HG03139 (cell line): Measurements from ENCODE around the gene CPXM2.

Experiments used
- ATAC-seq: cut with Tn5 transposase; IDR thresholded peaks from one replicate; pipeline ENCODE4 v1.9.1; 2021; ENCODE audit not compliant: unreplicated experiment

Gene CPXM2

DNA sequence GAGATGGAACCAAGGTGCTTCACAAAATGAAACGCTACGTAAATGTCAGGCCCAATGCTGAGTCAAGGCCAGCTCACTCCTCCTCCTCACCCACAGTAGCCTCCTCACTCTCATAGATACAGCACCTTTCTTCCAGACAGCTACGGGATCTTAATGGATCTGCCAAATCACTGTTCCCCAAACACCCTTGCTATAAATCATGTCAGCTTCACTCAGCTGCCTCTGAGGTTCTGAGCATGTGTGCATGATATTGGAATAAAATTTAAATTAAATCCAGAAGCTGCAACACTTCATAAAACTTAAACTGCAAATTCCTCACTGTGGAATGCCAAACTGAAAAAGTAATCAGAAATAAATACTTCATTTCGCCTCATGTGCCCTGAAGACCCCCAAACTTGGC, 14.7 kb upstream of the CPXM2 start:
- ATAC-seq: no peak

DNA sequence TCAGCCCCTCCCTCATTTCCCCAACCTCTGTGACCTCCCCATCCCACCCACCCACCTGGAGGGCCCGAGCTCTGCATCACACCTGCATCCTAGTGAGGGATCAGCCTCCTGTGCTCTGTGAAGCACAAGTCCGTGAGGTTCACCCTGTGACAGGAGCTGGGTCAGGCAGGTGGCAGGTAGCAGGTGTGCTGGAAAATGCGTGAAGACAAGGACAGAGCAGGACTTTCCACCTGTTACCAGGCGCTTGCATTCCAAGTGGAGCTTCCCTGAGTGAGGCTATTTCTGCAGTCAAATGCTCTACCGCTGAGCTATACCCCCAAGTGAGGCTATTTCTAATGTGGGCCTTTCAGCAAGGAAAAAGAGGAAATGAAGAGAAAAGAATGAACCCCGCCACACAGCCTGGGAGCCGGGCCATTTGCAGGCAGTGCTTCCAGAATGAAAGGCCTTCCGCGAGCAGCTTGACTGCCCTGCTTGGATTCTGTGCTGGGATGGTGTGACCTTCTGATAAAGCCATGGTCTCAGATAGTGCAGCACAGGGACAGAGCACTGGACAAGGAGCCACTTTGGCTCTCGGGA, 13.3 kb upstream of the CPXM2 start:
- no peak for ATAC-seq

DNA sequence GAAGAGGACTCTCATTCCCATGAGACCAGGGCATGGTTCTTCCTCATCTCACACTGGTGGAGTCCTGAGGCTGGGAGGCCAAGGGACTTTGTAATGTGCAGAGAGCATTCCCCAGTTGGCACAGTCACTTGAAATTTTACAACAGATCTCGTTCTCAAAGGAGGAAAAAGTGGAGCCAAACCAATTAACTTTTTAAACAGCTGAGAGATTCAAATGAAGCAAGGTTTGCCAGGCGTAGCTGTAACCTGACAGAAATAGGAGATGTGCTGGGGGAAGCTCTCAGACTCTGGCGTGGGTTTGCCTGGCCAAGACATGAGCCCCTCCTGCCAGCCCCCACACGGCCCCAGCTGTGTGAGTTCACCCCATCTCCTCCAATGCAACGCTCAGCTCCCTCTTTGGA, 12.0 kb upstream of the CPXM2 start:
- no peak for ATAC-seq

DNA sequence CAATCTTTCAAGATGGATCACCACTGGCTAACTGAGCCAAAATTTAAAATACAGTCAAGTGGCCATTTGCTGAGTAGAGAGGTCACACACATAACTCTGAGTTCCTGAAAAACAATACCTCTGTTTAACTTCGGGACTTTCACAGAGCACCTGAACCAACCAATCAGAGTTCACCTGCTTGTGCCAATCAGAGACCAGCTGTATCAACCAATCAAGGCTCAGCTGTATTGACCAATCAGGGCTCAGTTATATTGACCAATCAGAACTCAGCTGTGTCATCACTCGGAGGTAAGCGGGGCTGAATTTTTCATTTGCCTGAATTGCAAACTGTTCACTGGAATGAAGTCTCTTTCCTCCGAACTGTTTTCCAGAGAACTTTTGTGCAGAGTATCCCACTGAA, 10.0 kb upstream of the CPXM2 start:
- no peak for ATAC-seq

DNA sequence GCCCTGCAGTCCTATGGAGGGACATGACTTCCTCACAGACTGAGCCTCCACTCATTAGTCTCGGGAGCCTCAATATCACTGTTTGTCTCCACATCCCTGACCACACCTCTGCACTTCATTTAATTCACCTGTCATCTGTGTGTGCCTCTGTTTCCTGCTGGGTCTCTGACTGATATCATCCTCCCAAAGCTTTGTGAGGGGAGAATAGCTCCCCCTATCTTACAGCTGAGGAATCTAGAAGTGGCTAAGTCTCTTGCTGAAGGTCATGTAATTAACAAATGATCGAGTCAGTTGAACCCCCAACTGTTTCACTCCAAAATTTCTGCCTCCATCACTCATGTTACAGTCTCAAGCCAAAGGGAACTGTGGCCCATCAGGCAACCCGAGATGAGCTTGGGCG, 5.5 kb upstream of the CPXM2 start:
- ATAC-seq: no peak

DNA sequence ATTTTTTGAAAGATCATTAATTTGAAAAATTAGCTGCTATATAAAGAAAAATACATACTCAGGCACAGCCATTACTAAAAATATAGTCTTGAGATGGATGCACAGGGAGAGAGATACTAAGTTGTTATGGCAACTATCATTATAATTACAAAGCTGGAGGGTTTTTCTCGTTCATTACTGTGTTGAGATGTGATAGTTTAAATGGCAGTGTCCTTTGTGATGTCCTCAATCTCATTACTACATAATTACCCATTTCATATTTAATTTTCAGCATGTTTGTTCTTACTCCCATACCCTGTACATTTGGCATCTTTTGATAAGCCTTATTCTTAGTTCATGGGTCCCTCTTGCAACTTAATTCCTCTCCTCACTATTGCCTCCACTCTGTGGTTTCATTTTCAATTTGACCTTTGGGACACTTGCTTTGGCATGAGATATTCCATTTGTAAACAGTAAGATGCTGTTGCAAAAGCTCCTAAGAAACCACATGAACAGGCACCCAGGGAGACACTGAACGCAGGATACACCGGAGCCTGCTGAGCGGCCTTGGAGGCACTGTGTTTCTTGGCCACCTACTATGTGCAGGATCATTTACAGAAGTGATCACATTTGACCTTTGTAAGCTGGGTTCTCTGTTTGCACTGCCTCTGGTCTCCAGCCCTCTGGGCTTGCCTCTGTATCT, 4.8 kb upstream of the CPXM2 start:
- ATAC-seq: no peak

DNA sequence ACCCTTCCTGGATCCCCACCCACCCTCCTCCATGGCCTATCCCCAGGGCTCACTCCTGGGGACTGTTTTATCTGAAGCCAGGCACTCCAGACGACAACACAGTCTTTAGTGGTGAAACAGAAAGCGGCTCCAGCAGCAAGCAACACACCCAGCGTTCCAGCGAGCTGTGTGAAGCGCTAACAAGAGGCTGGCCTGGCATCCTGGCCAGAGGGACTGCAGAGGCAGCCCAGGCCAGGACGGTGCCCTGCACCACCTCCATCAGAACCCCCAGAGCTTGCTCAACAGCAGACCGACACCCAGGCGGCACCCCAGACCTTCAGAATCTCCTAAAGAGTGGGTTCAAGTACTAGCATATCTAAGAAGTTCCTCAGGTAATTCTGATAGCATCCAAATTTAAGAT, 2.0 kb upstream of the CPXM2 start:
- ATAC-seq: no peak

DNA sequence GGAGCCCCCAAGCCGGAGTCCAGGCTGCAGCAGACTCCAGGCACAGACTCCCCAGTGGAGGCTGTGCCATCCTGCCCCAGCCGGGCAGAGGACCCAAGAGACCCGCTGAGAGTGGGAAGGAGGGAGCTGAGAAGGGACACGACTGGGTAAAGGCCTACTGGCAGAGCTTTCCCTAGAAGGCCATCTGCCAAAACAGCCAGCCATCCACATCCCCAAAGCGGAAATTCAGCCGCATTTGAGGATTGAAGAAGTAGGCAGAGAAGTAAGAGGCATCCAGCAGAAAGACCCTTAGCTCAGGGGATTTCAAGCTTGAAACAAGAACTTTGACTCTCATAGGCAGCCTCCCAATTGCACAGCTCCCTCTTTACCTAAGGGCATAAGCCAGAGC, 857 bp downstream of the CPXM2 start:
- no peak for ATAC-seq

DNA sequence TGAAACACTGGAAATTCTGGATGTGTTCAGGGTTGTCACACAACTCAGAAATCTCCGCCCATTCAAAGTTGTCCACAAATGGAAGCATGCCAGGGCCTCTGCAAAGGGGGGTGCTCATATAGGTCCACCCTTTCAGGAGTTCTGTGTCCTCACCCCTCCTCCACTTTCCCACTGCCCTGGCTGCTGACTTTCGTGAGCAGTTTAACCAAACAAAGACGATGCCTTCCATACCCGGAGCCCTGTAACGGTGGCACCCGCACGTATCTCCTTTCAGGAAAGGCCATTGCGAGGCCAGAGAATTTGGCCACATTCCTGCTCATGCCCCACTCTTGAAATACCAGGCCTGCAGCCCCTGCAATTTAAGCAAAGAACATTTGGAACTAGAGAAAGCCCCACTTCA, 1.4 kb downstream of the CPXM2 start:
- no peak for ATAC-seq

DNA sequence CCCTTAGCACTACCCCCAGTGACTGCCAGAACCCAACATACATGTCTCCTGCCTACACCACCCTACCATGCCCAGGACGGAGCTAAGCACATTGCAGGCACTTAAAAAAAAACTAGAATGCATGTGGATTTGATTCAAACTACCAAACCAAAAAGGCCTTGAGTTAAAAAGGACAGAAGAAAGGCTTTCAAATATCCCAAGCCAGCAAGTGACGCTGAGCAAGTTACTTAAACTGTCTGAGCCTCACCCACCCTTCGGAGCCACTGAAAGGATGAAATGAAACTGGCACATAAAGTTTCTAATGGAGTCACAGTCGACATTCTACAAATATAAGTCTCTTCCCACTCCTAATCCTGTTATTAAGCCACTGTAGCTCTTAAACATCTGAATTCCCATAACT, 1.8 kb downstream of the CPXM2 start:
- ATAC-seq: no peak

DNA sequence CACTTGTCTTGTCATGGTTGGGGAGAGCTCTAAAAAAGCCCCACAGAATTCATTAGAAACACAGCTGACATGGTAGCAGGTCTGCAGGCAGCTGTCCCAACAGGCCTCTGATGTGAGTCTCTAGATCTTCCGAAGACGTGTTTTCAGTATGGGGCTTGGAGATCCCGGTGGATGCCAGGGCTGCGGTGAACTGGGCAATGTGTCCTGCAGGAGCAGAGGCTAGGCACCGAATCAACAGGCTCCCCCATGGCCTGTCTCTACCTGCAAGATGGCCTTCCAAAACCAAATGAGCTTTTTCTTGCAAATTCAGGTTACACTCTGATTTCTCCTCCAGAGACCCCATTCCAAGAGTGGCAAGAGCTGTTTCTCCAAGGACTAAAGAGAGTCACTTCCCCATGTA, 2.9 kb downstream of the CPXM2 start:
- ATAC-seq: no peak

DNA sequence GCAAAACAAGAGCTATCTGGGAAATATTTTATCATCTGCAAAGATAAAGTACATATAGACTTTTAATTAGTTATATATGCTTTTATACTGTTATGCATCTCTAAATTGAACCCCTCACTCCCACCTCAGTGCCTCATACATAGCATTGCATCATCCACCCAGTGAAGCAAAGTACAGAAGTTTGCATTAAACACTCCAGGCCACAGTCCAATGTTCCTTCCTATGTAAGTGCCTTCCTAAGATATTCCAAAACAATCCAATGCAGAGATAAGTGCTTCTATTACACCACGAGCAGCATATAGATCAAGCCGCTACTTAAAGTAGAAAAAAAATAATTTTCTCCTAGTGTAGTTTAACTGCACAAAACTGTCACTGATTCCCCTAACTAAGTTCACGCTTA, 3.4 kb downstream of the CPXM2 start:
- no peak for ATAC-seq

DNA sequence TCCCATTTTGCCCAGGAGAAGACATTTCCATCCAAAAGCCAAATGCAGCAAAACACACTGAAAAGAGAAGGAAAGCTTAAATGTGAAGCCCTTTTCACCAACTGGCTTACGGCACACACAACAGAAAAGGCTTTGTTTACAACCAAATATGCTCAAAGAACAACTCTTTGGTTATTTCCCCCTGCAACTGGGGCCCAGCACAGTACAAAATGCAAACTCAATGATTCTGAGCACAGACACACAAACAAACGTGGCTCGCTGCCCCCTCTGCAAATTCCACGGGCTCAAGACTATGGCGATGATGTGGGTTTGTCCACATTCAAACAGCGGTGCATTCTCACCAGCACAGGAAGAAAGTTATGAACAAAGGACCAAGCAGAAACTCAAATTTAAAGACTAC, 5.3 kb downstream of the CPXM2 start:
- ATAC-seq: no peak

DNA sequence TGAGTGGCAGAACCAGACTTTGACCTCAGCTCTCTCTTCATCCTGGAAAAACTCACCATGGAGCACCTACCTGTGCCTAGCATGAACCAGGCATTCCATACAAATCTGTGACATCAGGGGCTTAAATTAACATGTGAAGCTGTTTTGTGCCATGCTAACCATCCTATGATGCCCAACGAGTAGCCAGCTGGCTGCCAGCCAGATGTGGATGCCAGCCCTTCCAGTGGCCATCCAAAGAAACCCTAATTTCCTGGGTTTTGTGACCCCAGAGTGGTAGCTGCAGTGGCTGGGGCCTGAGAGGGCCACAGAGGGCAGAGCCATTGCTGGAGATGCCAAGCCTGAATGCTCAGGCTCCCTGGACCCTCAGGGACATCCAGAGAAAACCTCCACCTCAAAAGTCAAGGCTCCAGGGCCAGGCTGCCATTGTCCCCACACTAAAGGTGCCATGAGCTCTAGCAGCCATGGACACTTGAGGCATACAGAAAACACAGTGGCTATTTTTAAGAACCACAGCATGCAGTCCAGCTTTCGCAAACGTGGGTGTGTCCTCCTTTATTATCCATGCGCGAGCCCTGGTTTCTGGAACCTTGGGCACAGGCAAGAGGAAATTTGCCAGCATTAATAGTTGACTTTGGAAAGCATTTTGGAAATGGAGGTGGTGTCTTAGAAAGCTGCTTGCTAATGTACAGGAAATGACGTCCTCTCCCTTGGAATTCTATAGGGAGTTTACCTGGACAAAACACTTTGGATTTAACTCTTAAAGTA, 6.0 kb downstream of the CPXM2 start:
- no peak for ATAC-seq

DNA sequence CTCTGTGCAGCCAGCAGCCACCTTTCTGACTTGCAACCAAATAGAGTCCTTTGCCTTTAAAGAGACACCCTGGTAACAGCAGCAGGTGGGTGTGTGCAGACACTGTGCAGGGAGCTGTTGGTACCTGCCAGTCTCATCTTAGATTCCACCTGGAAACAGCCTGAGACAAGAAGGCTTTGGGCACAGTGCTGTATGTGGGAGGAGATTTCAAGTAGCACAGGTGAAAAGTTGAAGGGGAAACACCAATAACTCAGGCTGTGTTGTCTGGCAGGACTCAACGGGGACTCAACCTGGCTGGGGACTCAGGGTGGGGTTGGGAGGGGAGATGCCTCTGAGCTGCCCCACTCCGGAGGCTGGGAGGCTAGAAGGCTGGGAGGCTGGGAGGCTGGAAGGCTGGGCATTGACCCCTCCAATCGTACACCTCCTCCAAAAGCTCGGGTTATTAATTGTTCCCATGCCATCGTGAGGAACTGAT, 6.7 kb downstream of the CPXM2 start:
- ATAC-seq: no peak

DNA sequence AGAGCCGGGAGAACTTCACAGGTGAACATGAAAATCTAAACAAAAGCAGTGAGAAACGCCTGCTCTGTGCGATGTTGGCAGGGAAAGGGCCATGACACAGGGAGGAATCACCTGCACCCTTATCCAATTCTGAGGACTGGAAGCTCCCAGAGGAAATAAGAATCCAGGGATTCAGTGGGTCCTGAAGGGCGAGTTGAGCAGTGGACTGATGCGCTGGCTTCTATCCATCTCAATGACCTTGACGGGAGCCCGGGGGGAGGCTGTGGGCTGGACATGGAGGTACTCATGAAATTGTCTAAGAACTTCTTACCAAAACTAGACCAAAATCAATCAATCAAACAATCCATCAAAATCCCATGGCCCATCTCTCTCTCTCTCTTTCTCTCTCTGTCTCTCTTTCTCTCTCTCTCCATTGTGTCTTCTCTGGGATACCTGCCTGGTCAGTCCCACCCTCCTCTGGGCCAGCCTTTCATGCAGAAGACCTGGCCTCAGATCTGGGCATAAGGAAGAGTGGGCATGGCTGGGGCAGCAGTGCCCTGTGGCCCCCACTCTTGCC, 7.2 kb downstream of the CPXM2 start:
- no peak for ATAC-seq

DNA sequence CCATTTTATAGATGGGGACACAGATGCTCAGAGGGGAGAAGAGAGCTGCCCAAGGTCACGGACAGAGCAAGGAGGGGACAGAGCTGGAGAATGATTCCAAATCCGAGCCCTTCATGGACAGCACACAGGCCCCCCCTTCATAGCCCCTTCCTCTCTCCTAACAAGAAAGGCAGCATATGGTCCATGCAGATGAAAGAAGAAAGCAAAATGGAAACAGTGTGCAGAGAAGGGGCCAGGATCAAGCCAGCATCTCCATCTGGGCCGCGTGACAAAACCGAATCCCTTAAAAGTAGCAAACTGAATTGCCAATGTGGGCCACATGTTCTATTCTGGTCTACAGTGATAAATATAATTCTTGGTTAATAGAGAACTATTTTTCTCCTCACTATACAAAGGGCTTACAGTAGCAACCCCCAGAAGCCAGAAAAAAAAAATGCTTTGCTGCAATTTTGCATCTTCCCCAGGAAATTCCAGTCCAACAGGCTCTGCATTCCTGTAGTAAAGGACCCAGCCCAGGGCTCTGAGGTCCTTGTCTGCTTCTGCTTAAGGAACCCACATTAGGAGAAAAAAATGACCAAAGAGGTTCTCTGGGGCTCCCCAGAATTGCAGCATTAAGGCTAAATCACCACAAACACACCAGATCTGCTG, 7.8 kb downstream of the CPXM2 start:
- no peak for ATAC-seq

DNA sequence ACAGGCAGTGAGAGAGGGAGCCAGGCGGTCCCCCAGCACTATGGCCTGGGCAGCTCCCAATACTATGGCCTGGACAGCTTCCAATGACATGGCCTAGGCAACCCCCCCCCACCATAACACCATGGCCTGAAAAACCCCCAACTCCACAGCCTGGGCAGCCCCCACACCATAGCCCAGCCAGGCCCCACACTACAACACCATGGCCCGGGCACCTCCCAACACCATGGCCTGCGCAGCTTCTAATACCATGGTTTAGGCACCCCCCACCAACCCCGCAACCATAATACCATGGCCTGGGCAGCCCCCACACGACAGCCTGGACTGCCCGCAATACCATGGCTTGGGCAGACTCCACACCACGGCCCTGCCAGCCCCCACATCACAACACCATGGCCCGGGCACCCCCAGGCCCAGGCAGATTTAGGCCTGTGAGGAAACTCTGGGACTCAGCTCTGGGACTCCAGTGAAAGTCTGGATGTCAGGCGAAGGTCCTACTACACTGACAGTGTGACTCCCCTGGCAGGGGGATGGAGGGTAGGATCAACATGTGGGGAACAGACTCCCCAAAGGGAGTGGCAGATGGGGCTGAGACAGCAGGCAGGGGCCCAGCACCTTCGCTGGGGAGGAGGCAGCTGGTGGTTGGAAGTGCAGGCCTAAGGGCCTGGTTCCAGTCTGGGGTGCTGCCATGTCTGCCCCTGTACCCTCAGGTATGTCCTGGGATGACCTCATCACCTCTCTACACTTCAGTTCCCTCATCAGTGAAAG, 8.7 kb downstream of the CPXM2 start:
- no peak for ATAC-seq

DNA sequence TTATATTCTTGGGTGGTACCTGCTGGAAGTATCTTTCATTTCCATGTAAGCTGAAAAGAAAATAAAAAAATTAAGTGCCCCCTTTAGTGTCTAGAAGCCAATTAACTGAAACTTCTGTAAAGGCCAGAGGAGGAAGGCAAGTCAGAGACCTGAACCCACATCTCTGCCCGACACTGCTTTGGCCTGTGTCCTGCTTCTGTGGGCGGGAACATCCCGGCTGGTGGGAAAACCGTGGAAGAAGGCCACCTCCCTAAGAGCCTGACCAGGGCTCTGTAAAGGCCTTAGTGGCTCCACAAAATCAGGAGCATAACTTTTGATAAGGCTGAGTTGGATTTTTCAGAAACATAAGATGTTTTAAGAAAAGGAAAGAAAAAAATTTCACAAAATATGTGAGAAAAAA, 9.4 kb downstream of the CPXM2 start:
- ATAC-seq: no peak

DNA sequence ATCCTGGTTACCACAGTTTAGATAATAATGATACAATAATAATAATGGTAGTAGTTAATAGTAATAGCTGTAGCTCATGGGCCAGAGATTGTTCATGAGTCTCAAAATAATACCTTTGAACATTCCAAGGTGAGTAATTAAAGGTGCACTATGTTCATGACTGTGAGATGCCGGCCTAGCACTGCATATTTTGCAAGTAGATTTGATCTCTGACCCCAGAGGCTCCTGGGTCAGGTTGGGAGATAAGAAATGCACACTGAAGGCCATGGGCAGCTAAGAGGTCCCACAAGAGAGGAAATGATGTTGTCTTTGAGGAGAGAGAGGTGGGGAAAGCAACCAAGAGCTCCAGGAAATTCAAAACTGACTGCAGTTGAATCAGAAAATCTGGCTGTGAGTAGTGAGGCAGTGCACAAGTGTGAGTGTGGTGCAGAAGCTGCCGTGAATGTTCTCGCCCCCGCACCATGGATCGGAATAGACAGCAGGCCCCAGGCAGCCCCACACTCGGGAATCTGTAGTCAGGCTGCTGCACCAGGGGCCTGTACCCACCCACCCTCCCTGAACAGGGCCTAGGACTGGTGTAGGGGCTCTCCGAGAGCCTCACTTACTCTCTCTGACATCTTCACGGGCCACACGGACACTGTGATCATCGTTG, 11.9 kb downstream of the CPXM2 start:
- no peak for ATAC-seq
